HG03196 (cell line): ENCODE measurements around the gene FNBP1L.
"Not testable (repeated sequence)": the region's sequence is repeated elsewhere in the genome, so short reads cannot be mapped to it uniquely, and the experiment has no call there.

Source experiments
- ATAC-seq: cut with Tn5 transposase; IDR thresholded peaks from one replicate; pipeline ENCODE4 v1.9.1; 2021; ENCODE audit not compliant: unreplicated experiment

FNBP1L gene

GRCh38 chr1:93528412-93528811 is 80.5 kb downstream of the FNBP1L start:
- no peak for ATAC-seq

DNA sequence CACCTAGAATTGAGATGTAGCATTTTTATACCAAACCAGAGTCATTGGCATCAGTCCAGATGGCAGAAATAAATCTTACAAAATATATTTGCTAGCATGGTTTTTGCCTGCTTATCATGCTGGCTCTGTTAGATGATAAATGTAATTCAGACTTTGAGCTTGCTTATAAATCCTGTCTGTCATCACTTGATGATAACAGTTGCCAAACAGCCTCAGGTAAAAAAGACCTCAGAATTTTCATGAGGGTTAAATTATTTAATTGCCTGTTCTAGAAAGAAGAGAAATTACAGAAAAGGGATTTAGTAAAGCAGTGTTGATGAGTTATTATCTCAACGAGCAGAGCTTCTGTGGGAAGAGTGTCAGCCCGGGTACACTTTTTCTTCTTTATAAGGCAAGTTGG is 83.3 kb downstream of the FNBP1L start:
- no peak for ATAC-seq

- no peak for ATAC-seq
Measured at GRCh38 chr1:93532780-93533378, 85.0 kb downstream of the FNBP1L start.

- no peak for ATAC-seq
Measured at GRCh38 chr1:93533677-93534076, 85.8 kb downstream of the FNBP1L start.

DNA sequence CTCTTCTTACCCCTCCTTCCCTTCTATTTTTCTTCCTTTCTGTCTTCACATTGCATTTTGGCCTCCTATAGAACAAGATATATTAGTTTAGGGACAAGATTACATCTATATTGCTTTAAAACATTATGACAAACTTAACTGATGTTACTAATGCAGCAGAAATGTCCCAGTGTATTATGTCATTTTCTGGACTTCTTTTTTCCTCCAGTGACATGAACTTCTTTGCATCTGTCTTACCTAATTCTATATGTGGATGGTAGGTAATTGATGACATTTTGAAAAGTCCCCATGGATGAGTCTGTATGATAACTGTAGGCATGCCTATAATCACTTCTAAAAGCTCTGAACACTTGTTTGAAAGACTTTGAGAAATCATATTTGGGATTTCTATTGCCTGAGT is 89.5 kb downstream of the FNBP1L start:
- ATAC-seq, result no peak

- no peak for ATAC-seq
Measured at GRCh38 chr1:93537924-93538323, 90.0 kb downstream of the FNBP1L start.

DNA sequence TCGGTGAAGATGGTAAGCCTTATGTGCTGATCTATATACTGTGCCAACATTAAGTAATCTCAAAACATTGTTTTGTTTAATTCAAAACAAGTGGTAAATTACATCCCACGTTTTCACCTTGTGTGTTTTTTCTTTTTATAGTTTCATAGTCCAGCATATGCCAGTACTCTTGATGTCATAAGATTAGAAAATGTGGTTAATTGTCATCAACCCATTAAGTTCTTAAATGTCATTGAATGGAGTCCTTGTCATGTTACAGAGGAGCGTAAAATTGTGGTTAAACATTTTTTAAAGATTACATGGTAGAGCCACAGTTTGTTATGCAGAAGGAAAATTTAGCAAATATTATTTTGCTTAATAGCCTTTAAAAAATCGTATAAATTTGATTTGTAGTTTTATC is 93.1 kb downstream of the FNBP1L start:
- ATAC-seq, result no peak

GRCh38 chr1:93542398-93542797 is 94.5 kb downstream of the FNBP1L start:
- no peak for ATAC-seq

- no peak for ATAC-seq
Measured at GRCh38 chr1:93546162-93546863, 98.4 kb downstream of the FNBP1L start.

GRCh38 chr1:93549131-93549530 is 101.2 kb downstream of the FNBP1L start:
- no peak for ATAC-seq

DNA sequence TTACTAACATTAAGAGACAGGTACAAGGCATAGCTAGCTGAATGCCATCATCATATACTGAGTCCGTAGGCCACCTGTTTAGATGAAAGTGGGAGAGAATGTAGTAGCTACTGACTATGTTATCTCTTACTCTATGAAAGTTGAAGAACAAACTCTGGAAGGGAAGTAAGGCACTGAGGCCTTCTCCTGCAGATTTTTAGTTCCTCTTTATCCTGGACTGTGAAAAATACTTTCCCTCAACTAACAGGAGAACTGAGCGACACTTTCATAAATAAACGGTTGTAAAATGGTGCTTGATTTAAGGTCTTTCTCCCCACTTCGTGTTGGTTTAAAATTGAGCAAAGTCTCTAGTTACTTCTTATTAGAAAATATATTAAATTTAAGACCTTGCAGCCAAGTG is 101.9 kb downstream of the FNBP1L start:
- ATAC-seq, result no peak

DNA sequence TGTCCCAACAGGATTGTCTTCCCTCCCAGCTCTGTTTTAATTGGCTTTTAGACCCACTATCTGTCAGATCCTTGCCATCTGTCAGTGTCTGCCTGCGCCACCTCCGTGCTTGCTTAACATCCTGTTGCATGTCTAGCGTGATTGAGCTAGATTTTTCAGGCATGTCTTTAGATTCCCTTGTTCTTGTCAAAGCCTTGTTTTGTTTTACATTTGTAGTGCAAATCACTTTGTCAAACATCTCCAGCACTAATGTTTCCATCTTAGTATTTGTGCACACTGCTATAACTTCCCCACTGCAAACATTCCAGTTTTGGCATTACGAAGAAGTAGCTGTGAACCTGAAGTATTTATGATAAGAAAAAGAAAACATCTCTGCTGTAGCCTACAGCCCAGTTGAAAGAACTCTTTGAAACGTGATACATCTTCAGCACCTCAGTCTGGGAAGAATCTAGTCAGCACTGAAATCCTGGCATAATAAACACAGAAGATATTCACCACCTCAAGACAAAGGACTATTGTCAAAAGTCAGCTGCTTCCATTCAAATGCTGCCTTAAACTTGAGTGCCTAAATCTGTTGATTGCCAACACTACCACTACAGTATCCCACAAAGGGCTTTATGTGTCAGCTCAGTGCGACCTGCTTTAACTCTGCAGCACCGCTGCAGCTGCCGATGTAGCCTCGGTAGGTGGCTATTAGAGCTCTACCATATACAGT is 105.0 kb downstream of the FNBP1L start:
- no peak for ATAC-seq

GRCh38 chr1:93553886-93554490 is 106.1 kb downstream of the FNBP1L start:
- ATAC-seq, result not testable (repeated sequence)

- ATAC-seq, result no peak
Measured at GRCh38 chr1:93554883-93555872, 107.3 kb downstream of the FNBP1L start.

- ATAC-seq, result no peak
Measured at GRCh38 chr1:93556291-93556690, 108.4 kb downstream of the FNBP1L start.

GRCh38 chr1:93559045-93559444 is 111.1 kb downstream of the FNBP1L start:
- ATAC-seq, result no peak

DNA sequence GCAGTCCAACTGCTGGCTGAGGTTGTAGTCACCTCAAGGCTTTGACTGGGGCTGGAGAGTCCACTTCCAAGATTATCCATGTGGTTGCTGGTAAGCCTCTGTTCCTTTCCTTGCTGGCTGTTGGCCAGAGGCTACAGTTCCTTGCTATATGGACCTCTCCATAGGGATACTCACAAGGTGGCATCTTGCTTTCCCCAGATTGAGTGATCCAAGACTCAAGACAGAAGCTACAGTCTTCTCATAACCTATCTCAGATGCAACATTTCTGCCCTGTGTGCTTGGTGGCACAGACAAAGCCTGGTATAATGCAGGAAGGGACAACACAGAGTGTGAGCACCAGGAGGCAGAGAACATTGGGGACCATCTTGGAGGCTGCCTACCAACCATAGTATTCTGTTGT is 111.8 kb downstream of the FNBP1L start:
- no peak for ATAC-seq

DNA sequence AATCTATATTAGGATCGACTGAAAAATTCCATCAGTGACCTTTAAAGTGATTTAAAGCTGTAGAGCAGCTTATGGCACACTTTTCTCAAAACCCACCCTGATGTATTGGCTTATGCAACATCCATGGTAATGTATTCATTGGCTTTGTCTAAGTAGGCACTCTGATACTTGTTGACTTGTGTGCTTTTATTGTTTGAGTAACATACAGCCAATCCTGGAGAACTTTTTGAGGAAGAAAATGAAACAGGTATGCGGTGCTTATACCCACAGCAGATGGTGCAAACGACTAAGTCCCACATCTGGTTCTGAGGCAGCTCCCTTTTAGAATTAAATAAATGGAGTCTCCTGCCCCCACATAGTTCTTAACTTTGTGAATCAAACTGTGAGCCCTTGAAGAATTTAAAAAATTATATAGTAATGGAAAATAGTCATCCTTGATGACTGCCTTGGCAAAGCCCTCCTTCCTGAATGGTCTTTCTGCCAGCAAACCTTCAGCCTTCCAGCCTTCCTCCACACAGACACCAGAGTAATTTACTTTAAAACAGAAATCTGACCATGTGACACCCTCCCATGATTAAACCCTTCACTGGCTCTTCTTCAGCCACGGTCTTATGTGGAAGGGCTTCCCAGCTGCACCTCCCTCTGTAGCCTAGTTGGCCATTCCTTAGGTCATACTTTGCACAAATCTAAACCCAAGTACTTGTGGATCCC is 117.7 kb downstream of the FNBP1L start:
- no peak for ATAC-seq

- no peak for ATAC-seq
Measured at GRCh38 chr1:93566227-93566626, 118.3 kb downstream of the FNBP1L start.
